Neural progenitor cell (in vitro differentiated cells): Measurements from ENCODE around the gene YOD1.

Source experiments
- CTCF ChIP-seq: fragments of 200-600 bp; sonication (generic); IDR thresholded peaks from 2 replicates; pipeline ENCODE4 v1.5.1; 2017; ENCODE audit warnings: antibody characterized with exemption, mild to moderate bottlenecking
- EZH2 ChIP-seq: fragments of 200-600 bp; sonication (generic); IDR thresholded peaks from 2 replicates; pipeline ENCODE4 v1.6.1; 2017; ENCODE audit warnings: antibody characterized with exemption, mild to moderate bottlenecking, moderate library complexity

GRCh38 chr1:207081088-207081487, 30.1 kb upstream of the YOD1 start:
- TF ChIP-seq EZH2 (no peak), CTCF (no peak)
